IPS-18c (cell line): ENCODE measurements around the gene NPTN.
"Not testable (repeated sequence)": the region's sequence is repeated elsewhere in the genome, so short reads cannot be mapped to it uniquely, and the experiment has no call there.

Experiments used
- H3K4me3 ChIP-seq: 2 replicates; pipeline ENCODE4 v1.7.0; 2013; ENCODE audit warnings: low read depth, mild to moderate bottlenecking, low read length, moderate library complexity; ENCODE audit not compliant: insufficient read depth
- H3K9me3 ChIP-seq: one replicate; pipeline ENCODE4 v1.6.1; 2013; ENCODE audit warnings: mild to moderate bottlenecking, low read length, moderate library complexity; ENCODE audit not compliant: control insufficient read depth, insufficient read depth

Gene NPTN

DNA sequence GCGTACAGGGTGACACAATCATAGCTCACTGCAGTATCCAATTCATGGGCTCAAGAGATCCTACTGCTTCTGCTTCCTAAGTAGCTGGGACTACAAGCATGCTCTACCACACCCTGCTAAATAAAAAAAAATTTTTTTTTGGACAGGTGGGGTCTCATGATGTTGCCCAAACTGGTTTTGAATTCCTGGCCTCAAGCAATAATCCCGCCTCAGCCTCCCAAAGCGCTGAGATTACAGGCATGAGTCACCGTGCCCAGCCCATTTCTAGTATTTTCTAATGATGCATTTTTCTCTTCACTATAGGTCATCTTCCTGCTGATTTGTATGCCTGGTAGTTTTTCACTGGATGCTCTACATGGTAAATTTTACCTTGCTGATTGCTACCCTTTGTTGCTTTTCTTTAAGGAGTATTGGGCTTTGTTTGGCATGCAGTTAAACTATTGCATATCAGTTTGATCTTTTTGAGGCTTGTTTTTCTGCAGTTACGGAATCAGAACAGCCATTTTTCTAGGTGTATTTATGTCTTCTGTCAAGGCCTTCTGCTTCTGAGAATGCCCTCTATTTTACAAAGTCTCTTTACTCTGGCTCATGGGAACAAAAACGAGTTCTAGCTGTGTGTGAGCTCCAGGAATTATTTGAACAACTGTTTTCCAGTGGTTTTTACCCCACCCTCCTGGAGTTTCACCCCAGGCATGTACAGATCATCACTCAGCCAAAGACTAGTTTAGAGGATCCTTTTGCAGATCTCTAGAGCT lies 14.2 kb upstream of the NPTN start:
- Histone ChIP-seq H3K4me3 (no peak overlapping the region), H3K9me3 (no peaks in the 10 kb centered on the region)

DNA sequence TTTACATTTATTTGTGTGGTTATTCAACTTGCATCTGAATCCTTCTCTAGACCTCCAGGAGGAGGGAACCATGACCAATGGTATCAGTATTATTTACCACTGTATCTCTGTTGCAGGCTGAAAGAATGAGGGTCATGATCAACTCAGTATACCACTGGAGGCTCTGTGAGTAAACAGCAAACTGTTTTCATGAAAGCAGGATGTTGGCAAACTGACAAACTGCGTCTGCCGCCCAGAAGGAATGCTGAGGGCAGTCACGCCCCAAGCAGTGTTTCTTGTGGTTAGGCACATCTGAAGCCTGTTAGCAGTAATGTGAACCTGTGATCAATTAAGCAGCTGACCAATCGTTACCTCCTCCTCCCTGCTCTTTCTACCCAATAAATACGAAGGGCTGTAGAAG lies 6.3 kb upstream of the NPTN start:
- not testable (repeated sequence) for H3K9me3 ChIP-seq, H3K4me3 ChIP-seq

DNA sequence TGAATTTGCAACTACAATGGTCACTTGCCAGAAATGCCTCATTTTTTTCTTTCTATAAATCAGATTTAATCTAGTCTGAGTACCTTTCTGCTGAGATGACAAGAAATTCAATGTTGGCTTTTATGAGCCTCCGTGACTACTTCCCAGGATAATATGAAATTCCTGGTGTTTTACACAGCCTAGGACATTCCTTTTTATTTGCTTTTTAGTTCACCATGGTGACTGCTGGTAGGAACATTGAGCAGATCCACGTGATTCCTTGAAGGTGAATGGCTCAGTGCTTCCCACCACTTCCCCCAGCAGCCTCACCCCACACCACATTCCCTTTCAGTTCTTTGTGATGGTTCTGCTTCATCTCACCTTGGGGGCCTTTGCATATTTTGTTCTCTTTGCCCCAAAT lies 4.3 kb upstream of the NPTN start:
- Histone ChIP-seq H3K9me3 (peaks cover 2% of the 10 kb centered on the region), H3K4me3 (no peak overlapping the region)

DNA sequence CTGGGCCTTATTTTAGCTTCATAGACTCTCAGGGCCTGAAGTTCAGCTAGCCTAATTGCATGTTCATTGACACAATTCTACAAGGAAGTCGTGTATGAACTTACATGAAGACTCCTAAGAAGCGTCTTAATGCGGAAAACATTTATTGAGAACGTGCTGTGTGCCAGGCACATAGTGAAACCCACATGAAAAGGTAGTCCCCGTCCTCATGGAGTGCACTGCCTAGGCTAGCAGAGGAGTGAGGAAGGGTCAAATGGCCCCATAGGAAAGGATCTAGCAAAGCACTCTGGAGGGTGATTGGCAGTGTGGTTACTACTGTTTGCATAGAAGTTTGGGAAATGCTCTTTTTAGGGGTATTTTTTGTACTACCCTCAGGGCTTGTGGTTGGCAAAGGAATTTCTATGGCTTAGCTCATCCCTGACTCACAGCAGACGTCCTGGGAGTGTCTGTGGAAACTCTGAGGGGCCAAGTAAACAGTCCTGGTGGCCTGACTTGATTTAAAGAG lies 854 bp upstream of the NPTN start:
- H3K9me3 ChIP-seq = no peaks in the 10 kb centered on the region
- H3K4me3 ChIP-seq = peak overlapping the region; percentile 36; the same call in 1 of the 2 replicates

DNA sequence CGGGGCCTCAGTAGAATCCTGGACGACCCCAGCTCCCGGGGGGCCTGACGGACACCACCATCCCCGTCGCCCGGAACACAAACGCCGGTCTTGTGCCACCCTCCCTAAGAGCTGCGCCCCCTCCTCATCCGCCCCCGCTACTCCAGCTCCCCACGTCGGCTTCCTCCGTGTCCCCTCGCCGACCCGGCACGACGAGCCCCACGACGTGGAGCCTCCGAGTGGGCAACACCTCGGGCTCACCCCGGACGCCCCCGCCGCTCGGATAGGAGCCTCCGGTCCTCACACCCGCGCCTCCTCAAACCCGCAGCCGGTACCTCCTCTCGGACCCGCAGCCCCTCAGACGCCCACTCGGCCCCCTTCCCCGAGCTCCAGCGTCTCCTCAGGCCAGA lies 525 bp downstream of the NPTN start:
- Histone ChIP-seq H3K9me3 (no peaks in the 10 kb centered on the region), H3K4me3 (peak overlapping the region; percentile 79)

DNA sequence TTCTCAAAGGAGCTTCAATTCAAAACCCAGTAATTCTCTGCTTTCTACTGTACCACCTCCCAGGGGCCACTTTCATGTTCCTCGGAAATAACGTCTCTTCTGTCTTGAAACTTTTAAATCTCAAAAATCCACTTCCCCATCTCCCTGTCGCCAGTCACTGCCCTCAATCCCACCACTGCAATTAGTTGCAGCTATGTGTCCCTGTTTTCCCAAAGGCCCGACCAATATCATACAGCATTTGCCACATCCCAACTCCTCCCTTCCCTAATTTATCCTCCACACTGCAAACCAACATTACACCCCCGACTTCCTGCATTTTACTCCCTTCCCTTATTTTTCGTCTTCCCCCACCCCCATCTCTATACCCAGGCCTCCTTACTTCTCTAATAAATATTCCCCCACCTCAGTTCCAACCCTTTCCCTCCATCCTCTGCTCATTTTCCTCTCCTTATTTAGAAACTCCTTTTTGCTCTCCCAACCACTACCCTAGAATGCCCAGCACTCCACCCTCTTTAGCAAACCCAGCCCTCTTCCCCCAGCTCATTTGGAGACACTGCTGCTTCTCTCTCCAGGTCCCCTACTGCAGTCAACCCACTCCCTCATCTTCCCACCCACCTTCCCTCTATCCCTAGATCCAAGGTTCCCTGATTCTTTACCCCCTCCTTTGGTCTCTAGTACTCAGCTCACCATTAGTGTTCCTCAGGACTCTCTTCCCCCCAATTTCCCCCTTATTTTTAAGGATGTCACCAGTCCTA lies 1.1 kb downstream of the NPTN start:
- no peaks in the 10 kb centered on the region for H3K9me3 ChIP-seq
- H3K4me3 ChIP-seq = peak overlapping the region; percentile 79

DNA sequence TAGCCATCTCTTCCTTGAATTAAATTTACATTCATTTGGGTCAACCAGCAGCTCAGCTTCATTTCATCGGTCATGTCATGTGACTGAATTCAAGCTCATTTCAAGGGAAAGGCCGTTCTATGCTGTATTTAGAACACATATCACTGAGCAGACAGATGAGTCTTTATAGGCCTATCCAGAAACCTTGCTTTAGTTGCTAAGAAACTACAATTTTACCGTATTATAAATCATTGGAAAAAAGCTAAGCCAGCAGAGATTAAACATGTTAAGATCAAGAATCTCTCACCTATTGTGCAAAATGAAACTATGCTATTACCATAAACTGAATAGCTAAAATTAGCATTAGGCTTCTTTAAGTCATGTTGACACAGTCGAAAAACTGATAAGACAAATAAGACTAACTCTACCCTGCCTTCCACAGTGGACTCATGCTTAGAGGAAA lies 2.2 kb downstream of the NPTN start:
- no peaks in the 10 kb centered on the region for H3K9me3 ChIP-seq
- H3K4me3 ChIP-seq = no peak overlapping the region

DNA sequence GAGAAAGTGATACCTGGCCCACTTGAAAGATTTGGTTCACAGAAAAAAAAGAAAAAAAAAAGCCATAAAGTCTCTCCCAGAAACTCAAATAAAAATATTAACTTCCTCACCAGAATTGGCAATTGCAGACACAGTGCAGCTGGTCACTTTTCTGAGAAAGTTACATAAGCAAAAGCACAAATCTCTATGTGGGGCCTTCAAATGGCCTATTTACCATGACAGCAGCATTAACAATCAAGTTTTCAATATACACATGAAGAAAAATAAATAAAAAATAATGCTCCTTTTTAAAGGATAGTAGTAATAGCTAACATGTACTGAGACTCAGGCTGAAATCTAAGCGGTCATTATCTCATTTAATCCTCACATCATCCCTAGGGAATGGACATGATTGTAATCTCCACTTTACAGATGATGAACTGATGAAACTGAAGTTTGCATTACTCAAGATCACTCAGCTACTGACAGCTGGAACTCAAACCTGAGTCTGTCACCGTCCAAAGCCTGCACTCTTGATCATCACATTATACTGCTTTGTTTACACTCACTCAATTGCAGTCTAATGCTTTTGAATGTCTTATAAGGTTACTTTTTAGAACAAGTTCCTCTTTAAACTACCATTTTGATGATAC lies 3.3 kb downstream of the NPTN start:
- H3K9me3 ChIP-seq = no peaks in the 10 kb centered on the region
- no peak overlapping the region for H3K4me3 ChIP-seq

DNA sequence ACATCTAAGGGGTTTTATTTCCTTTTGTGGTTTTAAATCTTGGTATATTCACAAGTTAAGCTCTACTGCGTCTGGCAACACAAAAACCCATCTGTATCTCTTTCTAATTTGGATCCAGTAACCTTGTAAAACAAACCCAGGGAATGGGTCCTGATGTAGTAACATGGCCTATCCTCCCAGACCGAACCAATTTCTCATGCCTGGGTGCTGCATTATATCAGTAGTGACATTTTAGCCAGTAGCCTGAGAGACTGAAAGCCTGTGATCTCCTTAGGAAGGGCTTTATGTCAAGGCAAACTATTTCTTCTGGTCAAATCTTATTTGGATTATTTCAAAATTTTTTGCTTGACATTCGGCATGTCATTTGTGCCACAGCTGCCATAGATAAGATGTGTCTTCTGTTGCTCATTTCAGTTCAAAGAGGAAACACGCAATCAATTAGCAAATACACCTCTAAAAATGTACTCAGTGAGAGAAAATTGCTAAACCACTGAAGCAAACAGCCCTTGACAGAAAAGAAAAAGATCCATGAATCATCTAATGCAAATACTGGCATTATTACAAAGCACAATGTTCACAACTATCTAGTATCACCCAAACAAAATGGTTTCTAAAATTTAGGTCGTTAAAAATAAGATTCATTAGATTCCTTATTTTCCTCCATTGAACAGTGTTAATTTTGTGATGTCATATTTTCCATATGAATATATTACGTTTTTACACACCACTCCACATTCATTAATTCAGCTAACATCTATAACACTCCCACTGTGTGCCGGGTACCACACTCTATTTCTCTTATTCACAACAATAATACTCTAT lies 4.0 kb downstream of the NPTN start:
- Histone ChIP-seq H3K9me3 (no peaks in the 10 kb centered on the region), H3K4me3 (no peak overlapping the region)

DNA sequence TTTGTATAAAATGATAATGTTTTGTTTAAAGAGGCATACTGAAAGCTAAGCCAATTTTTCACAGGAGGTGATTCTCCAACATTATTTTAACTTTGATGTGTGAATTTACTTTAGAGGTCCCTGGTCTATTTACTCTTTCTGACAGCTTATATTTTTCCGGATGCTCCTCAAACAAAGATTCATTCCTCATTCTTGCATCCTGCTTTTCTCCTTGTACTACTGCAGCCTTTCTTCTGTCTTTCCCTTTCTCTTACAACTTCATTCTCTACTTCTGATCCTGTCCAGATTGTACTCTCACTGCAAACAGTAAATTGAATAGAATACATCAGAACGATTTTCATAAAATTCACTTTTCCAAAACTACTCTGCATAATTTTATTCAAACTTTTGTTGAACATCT lies 5.1 kb downstream of the NPTN start:
- Histone ChIP-seq H3K9me3 (no peaks in the 10 kb centered on the region), H3K4me3 (no peak overlapping the region)

DNA sequence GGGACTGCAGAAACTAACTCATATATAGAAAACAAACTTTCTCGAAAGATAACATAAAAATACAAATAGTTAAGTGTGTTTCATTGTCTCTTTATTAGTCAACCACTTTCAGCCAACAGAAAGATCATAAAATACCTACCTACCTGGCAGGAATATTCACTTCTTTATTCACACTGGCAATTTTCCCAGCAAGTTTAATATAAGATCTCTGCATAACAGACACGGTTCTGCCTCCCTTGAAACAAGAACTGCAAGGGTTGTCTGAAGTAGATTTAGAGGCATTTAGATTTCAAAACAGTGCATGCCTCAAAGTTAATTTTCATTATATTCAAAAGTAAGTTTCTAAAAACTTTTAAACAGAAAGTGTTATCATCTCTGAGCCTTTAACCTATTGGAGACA lies 7.1 kb downstream of the NPTN start:
- Histone ChIP-seq H3K4me3 (no peak overlapping the region), H3K9me3 (no peaks in the 10 kb centered on the region)

DNA sequence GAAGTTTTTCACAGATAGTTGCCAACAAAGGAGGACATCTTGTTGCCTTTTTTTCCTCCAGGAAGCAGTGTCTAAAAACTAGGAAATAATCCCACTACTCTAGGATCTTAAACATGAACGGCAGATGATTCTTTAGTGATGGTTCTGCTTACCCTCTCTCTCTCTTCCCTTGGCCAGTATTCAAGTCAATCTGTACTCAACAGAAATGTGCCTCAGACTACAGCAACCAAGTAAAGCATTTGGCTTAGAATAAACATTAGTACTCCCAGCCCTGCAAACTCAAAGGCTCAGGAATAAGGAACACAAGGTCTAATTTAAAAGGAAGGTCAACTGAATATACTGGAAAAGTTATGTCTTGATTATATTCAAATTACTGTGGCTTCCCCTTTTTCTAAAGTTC lies 8.7 kb downstream of the NPTN start:
- Histone ChIP-seq H3K4me3 (no peak overlapping the region), H3K9me3 (no peaks in the 10 kb centered on the region)

DNA sequence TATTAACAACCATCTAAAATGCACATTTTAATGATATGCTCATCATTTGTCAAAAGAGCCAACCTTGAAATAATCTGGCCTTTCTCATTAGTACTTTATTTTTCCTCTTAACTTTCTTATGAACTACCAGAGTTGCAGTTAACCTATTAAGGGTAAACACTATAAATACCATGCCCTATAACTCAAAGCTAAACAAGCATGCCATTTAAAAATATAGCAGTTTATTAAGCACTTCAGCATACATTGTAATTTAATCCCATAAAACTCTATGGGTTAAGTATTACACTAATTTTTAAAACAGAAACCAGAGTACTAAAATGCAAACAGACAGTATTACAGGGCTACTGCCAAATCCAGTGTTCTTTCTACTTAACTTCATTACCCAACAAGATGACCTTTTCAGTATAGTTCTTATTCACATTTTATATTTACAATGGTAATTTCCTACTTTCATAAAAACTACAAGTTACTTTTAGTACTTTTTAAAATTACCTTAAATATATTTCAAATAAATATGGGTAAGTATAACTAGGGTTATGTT lies 11.8 kb downstream of the NPTN start:
- H3K4me3 ChIP-seq = no peak overlapping the region
- no peaks in the 10 kb centered on the region for H3K9me3 ChIP-seq

DNA sequence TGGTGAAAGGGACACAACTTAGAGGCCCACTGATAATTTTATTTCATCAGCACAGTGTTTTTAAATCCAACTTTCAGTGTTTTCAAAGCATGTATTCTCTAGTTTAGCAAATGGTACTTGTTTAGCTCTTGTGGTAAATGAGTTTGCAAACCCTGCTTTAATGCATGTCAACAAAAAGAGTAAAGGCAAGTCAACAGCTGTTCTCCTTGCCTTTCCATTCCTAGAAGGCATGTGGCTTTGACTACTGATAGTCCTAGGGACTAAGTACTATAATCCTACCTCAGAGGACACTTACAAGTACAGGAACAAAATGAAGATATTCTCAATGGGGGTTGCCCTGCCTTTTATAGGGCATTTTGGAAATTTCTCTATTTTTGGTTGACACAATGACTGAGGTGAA lies 13.1 kb downstream of the NPTN start:
- Histone ChIP-seq H3K9me3 (no peaks in the 10 kb centered on the region), H3K4me3 (no peak overlapping the region)

DNA sequence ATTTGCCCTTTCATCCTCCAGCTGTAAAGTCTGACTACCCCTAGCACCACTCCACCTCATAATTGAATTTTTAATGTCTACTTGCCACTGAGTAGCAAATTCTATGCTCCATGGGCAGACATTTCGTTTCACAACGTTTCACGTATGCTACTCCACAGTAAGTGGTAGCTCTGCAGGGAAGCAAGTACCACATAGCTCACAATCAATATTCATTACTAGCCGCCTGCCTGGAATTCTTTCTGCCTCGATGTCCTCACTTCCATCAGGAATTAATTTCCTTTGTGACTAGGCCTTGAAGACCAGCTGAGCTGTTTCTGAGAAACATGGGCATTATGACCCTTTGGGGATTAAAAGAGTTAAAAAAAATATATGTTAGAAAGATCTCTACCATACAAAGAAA lies 15.3 kb downstream of the NPTN start:
- no peak overlapping the region for H3K4me3 ChIP-seq

DNA sequence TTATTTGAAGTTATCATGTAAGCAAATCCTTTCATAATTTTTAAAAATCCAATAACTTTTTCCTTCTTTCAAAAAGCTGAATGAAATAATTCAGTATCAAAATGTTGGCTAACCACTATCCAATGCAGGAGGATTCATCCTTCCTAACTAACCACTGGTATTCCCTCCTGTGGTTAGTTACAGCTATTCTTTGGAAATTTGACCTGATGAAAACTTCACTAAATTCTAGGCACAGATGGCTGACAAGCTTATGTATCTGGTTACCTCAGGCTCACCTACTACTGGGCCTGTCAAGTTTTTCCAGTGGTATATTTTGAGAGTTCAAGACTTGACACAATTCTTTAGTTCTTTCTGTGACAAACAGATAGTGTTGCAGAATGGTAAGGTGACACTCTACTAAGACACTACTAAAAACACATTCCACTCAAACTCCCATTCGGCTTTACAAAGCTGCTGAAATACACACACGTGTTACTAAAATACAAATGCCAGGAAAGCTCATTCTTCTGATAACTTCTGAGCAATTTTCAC lies 15.8 kb downstream of the NPTN start:
- Histone ChIP-seq H3K9me3 (no peaks in the 10 kb centered on the region), H3K4me3 (no peak overlapping the region)

More for the DNA sequence above, 15.3 kb downstream of the NPTN start:
- H3K9me3 ChIP-seq = no peaks in the 10 kb centered on the region

DNA sequence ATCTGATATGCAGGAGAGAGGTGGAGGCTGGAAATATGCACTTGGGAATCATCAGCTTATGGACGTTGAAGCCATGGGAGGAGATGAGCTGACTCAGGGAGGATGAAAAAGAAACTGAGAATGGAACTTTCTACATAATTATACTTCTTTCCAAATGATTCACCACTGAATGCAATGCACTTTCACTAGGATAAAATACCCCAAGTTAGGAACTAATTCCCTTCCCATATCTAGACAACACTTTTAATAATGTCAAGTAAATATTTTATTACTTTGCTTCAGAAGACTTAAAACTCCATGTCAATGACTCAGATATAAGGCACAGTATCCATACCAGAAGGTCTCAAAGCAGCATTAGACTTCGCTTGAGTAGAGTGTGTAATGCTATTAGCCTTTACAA lies 24.2 kb downstream of the NPTN start:
- Histone ChIP-seq H3K9me3 (no peaks in the 10 kb centered on the region), H3K4me3 (no peak overlapping the region)
